HEK293 (cell line): ENCODE data around the gene PDLIM5.

Experiments used
- GLIS1 ChIP-seq: fragments of 450-650 bp; formaldehyde crosslinking; IDR thresholded peaks from 2 replicates; pipeline ENCODE4 v1.5.1; 2016; ENCODE audit warnings: missing biosample characterization, missing genetic modification characterization
- YY1 ChIP-seq: fragments of 450-650 bp; formaldehyde crosslinking; IDR thresholded peaks from 2 replicates; pipeline ENCODE4 v1.5.1; 2018; ENCODE audit warnings: missing biosample characterization, missing genetic modification characterization
- ZNF169 ChIP-seq: fragments of 450-650 bp; formaldehyde crosslinking; IDR thresholded peaks from 2 replicates; pipeline ENCODE4 v1.5.1; 2016; ENCODE audit warnings: missing biosample characterization, missing genetic modification characterization
- ZNF274 ChIP-seq, 2 experiments: fragments of 200-500 bp in 1 of 2; fragments of 450-650 bp in 1 of 2; sonication (Bioruptor generic) in 1 of 2; formaldehyde crosslinking in 1 of 2; IDR thresholded peaks; 2 replicates each; pipeline versions ENCODE4 v1.5.1 to v1.6.1; 2014 to 2016; ENCODE audit warnings: borderline replicate concordance in 1 of 2, inconsistent platforms in 1 of 2, low read length in 1 of 2, missing biosample characterization in 1 of 2, missing genetic modification characterization in 1 of 2
- ZNF707 ChIP-seq: fragments of 450-650 bp; formaldehyde crosslinking; IDR thresholded peaks from 2 replicates; pipeline ENCODE4 v1.5.1; 2016; ENCODE audit warnings: missing biosample characterization, missing genetic modification characterization
- TF ChIP-seq, protein P1 (sequence below): fragments of 450-650 bp; formaldehyde crosslinking; IDR thresholded peaks from 2 replicates; pipeline ENCODE4 v1.5.1; 2016; ENCODE audit warnings: missing biosample characterization, missing genetic modification characterization
- TF ChIP-seq, protein P2 (sequence below): fragments of 450-650 bp; formaldehyde crosslinking; IDR thresholded peaks from 2 replicates; pipeline ENCODE4 v1.5.1; 2016; ENCODE audit warnings: missing biosample characterization, missing genetic modification characterization
- TF ChIP-seq, protein P3 (sequence below): fragments of 450-650 bp; formaldehyde crosslinking; IDR thresholded peaks from 2 replicates; pipeline ENCODE4 v1.5.1; 2016; ENCODE audit warnings: missing biosample characterization, missing genetic modification characterization

- no peak for TF ChIP-seq ZNF707 (tag by site-specific recombination)
- TF ChIP-seq ZNF274 (IDR thresholded peaks at IDR 0.05; ENCODE audit: low read length), result no peak
- TF ChIP-seq ZNF274 (tag by site-specific recombination; IDR thresholded peaks at IDR 0.05; ENCODE audit: borderline replicate concordance), result no peak
- TF ChIP-seq, protein P1, sequence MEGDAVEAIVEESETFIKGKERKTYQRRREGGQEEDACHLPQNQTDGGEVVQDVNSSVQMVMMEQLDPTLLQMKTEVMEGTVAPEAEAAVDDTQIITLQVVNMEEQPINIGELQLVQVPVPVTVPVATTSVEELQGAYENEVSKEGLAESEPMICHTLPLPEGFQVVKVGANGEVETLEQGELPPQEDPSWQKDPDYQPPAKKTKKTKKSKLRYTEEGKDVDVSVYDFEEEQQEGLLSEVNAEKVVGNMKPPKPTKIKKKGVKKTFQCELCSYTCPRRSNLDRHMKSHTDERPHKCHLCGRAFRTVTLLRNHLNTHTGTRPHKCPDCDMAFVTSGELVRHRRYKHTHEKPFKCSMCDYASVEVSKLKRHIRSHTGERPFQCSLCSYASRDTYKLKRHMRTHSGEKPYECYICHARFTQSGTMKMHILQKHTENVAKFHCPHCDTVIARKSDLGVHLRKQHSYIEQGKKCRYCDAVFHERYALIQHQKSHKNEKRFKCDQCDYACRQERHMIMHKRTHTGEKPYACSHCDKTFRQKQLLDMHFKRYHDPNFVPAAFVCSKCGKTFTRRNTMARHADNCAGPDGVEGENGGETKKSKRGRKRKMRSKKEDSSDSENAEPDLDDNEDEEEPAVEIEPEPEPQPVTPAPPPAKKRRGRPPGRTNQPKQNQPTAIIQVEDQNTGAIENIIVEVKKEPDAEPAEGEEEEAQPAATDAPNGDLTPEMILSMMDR (tag by site-specific recombination), result no peak
- TF ChIP-seq ZNF169, result no peak
- TF ChIP-seq, protein P2, sequence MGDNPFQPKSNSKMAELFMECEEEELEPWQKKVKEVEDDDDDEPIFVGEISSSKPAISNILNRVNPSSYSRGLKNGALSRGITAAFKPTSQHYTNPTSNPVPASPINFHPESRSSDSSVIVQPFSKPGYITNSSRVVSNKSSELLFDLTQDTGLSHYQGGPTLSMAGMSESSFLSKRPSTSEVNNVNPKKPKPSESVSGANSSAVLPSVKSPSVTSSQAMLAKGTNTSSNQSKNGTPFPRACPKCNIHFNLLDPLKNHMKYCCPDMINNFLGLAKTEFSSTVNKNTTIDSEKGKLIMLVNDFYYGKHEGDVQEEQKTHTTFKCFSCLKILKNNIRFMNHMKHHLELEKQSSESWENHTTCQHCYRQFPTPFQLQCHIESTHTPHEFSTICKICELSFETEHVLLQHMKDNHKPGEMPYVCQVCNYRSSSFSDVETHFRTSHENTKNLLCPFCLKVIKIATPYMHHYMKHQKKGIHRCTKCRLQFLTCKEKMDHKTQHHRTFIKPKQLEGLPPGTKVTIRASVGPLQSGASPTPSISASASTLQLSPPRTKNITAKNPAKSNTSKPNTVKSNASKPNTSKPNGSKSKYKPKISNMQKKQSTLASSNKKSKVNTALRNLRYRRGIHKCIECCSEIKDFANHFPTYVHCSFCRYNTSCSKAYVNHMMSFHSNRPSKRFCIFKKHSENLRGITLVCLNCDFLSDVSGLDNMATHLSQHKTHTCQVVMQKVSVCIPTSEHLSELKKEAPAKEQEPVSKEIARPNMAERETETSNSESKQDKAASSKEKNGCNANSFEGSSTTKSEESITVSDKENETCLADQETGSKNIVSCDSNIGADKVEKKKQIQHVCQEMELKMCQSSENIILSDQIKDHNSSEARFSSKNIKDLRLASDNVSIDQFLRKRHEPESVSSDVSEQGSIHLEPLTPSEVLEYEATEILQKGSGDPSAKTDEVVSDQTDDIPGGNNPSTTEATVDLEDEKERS (tag by site-specific recombination), result no peak
- TF ChIP-seq, protein P3, sequence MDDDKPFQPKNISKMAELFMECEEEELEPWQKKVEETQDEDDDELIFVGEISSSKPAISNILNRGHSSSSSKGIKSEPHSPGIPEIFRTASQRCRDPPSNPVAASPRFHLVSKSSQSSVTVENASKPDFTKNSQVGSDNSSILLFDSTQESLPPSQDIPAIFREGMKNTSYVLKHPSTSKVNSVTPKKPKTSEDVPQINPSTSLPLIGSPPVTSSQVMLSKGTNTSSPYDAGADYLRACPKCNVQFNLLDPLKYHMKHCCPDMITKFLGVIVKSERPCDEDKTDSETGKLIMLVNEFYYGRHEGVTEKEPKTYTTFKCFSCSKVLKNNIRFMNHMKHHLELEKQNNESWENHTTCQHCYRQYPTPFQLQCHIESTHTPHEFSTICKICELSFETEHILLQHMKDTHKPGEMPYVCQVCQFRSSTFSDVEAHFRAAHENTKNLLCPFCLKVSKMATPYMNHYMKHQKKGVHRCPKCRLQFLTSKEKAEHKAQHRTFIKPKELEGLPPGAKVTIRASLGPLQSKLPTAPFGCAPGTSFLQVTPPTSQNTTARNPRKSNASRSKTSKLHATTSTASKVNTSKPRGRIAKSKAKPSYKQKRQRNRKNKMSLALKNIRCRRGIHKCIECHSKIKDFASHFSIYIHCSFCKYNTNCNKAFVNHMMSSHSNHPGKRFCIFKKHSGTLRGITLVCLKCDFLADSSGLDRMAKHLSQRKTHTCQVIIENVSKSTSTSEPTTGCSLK (tag by site-specific recombination), result no peak
- TF ChIP-seq GLIS1 (tag by site-specific recombination), result no peak
- TF ChIP-seq YY1 (tag by site-specific recombination), result no peak
These were observed 118.8 kb downstream of the PDLIM5 start for GRCh38 chr4:94570558-94570957.
